RPMI8226 (cell line): ENCODE results near the gene HOXD8.

Experiments used
- DNase-seq: peaks from one replicate; pipeline ENCODE4 v3.0.0-alpha.2; 2015

The HOXD8 gene

DNA sequence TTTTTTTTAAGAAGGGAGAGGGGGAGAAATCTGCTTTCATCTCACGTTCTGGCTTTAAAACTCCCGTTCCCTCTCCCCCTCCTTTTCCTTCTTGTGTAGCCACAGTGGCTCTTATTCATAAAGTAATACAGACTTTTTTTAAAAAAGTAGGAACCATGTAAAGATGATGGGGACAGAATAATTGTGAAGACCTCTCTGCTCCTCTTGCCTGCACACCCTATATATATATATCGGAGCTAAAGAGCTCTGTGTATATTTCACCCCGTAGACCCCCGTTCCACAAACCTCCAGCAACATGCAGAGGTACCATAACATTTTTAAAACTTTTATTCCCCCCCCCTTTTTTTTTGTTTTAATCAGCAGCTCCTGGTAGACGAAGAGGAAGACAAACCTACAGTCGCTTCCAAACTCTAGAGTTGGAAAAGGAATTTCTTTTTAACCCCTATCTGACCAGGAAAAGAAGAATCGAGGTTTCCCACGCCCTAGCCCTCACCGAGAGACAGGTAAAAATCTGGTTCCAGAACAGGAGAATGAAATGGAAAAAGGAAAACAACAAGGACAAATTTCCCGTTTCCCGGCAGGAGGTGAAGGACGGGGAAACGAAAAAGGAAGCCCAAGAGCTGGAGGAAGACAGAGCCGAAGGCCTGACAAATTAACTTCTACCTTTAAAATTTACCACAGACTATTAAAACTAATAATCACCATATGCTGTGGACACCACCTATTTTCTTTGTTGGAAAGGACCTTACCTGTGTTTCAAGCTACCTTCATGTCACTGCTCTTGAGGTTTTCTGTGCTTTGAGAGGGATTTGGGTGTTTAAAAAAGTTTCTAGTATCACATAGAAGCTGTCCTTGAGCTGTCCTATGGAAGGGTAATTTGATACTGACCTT is 1.7 kb downstream of the HOXD8 start:
- no peak for DNase-seq

DNA sequence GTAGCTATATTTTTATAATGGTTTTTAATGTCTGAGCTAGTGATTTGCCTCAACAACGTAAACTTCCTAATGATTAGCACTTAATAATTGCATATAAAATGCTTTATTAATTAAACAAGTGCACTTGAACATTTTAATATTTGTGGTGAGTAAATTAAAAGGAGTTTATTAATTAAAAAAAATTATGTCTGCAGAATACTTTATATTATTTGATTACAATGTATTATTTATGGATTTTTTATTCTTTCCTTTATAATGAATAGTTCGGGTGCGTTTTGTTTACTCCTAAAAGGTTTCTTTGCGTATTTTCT is 2.3 kb downstream of the HOXD8 start:
- DNase-seq: no peak

DNA sequence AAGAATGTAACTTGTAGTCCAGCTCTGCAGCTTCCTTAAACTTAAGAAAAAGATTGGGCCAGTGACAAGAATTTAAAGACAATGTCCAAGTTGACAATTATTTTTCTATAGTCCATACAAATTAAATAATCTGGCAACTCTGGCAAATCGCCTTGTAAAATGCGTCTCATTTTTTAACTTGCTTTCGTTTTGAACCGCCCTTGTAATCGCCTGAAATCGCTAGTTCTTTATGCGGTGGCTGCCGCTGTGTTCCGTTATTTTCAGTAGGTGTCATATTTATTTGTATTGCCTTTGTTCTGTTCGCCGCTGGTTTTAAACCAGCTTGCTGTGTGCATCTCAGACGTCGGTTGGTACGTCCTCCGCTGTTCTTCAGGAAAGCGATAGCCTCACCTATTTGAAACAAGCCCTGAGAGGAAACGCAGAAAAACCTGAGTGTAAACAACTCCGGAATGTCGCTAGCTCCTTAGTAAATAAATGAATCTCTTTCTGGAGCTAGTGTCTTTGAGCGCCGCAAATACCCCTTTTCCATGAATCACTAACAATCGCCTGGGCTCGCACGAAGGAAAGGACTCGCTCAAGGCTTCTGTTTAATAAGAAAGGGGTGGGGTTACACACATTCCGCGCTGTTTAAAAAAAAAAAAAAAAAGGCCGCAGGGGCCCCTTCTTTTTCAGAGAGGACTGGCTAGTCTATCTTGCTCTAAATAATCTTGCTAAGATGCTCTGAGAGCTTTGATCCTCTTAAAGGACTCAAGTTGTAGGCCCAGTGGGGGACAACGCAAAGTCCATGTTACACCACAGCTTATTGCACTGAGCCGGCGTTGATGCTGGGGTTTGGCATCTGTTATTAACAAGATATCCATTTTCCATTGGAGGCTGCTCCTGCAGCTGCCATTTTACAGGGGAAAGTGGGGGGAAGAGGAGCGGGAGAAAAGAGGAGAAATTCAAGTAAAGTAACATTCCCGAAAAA is 3.0 kb downstream of the HOXD8 start:
- no peak for DNase-seq

- DNase-seq: no peak
These were observed 3.9 kb downstream of the HOXD8 start for GRCh38 chr2:176133389-176133788.

- no peak for DNase-seq
These were observed 4.5 kb downstream of the HOXD8 start for GRCh38 chr2:176134035-176134434.

DNA sequence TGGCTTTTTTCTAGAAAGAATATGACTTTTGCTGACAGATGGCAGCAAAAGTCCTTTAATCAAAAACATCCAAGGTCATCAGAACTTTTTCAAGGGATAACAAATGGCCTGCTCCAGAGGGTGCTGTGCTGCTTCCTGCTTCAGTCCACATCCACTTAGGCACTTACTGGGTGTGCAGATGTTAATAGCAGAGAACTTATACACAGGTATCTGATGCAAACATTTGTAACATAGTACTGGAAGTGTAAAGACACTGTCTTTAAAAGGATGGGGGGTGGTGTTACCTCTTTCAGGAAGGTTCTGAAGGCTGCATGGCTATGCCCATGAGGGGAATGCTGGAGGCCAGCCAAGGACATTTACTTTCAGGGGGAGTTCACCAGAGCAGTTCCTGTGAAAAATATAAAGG is 5.5 kb downstream of the HOXD8 start:
- no peak for DNase-seq

GRCh38 chr2:176136374-176137251 is 7.1 kb downstream of the HOXD8 start:
- DNase-seq: no peak

DNA sequence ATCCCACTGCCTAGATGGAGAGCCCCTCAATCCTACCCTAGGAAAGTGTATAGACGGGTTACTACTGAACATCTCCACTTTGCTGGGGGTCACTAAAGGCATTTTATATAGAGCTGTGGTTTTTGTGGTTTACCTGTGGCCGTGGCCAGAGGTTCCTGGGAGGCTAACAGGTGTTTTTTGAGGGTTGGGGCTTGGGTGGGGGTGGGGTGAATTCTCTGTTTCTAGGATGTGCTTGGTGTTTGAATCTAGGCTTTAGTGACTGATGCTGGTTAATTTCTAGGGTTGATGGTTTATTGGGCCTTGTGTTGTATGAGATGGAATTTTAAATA is 7.7 kb downstream of the HOXD8 start:
- DNase-seq: peak; percentile 17

DNA sequence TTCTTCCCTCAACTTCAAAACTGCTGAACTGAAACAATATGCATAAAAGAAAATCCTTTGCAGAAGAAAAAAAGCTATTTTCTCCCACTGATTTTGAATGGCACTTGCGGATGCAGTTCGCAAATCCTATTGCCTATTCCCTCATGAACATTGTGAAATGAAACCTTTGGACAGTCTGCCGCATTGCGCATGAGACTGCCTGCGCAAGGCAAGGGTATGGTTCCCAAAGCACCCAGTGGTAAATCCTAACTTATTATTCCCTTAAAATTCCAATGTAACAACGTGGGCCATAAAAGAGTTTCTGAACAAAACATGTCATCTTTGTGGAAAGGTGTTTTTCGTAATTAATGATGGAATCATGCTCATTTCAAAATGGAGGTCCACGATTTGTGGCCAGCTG is 8.4 kb downstream of the HOXD8 start:
- DNase-seq: no peak

DNA sequence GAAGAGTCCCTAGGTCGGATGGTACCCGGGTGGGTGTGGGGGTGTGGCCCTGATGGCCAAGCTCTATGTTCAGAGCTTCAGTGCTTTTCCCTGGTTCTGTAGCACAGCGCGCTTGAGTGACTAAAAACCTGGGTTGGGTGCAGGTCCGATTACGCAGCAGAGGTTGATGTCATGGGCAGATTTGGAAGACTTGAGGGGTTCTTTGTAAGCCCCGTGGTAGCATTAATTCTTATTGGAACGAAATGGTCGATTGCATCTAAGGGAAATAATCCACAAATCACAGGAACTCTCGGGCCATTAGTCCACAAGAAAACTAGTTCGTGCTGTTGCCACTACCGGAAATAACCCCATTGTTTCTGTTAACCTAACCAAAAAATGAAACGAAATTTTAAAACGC is 9.0 kb downstream of the HOXD8 start:
- no peak for DNase-seq

- no peak for DNase-seq
These were observed 9.6 kb downstream of the HOXD8 start for GRCh38 chr2:176138923-176139660.

DNA sequence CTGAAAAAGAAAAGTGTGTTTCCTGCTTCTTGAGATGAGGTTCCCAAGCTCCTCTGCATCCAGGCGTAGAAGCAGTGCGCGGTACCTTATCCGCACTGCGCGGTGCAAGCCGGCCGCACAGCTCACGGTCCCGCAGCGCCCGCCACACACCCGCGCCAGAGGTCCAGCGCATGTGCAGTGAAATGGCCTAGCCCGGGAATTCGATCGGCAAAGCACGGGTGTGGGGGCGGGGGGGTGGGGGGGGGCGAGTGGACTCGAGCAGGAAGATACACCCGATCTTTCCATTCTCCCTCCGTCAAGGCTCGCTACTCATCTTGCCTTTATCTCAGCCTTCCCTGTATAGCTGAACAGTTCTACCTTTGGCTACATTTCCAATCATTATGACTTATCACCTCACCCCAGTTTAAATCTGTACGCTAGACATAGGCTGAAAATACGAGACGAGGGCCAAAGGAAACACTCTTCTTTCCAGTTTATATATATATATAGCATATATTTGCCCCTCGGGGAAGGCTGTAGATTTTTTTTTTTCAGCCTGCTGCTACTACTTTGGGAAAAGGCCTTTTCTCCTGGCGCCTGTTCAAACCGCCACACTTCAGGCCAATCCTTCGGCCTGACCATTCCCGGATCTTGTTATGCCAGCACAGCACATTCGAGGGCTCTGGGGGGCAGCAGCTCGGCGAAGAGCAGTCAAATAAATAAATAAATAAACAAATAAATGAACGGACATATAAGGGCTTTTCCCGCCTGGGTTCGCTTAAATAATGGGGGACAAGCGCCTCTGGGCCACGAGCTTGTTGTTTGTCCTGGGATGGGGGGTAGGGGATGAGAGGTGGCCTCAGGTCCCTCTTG is 10.4 kb downstream of the HOXD8 start:
- DNase-seq: no peak

GRCh38 chr2:176140513-176141317 is 11.2 kb downstream of the HOXD8 start:
- peak; percentile 47 for DNase-seq

DNA sequence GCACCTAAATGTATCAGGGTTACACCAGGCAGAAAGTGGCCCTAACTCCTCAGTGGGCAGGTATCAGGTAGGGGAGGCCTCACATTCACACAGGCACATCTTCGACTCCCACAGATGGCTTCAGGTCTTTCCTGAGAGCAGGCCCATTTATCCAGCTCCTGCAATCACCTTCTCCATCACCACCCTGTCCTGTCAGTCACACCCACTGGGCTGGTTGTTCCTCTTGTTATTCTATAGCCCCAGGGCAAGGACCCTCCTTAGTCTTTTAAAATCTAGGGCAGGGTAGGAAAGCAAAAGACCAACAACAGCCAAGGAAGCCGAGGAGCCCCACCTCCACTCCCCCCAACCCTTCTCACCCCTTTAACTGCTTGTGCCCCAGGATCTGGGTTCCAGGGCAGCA is 12.8 kb downstream of the HOXD8 start:
- DNase-seq: no peak

DNA sequence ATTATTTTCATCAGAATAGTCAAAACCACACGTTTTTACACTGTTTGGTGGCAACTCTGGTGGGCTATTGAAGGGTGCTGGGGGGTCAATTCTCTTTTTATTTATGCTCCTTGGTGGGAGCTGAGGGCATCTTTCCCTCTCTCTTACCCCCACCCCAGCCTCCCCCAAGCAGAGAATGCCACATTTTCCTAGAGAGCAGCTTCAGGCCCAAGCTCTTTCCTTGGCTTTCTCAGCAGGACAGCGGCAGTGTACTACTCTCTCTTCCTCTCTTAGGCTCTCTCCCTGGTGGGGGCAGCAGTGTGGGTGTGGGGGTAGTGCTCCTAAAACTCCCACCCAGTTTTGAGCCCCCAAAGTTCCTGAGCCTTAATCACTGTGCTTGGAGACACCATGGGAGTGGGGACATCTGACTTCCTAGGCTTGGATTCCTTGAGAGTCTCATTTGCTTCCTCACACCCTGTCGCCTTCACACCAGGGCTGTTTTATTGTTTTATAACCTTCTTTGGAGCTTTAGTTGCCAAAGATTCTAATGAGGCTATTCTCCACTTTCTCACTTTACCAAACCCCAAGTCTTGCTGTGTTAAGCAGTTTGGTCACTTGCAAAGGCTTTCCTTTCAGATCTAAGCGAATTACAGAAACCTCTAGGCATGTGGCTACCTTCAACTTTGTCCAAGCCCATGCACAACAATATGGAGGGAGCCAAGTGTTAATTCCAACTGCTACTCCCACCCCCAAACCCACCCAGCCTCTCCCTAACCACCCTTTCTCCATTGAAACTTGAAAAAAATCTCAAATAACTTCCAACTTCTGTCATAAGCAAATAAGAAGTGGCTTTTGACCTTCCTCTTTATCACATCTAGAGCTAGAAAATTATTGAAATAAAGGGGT is 15.8 kb downstream of the HOXD8 start:
- no peak for DNase-seq

DNA sequence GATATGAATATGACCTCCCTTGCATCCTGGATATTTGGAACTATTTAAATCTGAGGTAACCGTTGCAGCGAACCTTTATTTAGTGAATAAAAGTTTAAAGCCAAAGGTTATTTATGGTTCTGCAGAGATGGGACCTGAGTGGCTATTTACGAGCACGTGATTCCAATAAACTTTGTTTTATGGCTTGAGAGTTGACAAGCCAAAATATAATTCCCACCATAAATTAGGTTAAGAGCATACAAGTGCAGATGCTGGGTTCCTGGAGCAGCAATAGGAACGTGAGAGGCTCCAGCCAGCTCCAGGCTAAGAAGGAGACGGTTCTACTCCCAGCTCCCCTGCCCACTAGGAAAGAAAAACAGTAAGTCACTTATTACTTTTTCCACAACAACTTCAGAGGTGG is 16.6 kb downstream of the HOXD8 start:
- DNase-seq: no peak

GRCh38 chr2:176146645-176147044 is 17.1 kb downstream of the HOXD8 start:
- no peak for DNase-seq

- DNase-seq: no peak
These were observed 17.8 kb downstream of the HOXD8 start for GRCh38 chr2:176147210-176147799.
